ENCODE data around the gene NSRP1. TPM values are rescaled to one million over a fixed set of nuclear protein-coding genes. Genes with fewer than 3 reads are reported as not detected.
A peak's percentile ranks its signal among the peaks of the same experiment; 100 is the strongest.

Gene NSRP1
- polyA plus RNA-seq, 3 donors: 7.2 to 19.9 (median 11.7) TPM

GRCh38 chr17:30092886-30093285 is 23.7 kb upstream of the NSRP1 start:
- Histone ChIP-seq H3K9ac (ENCODE audit: insufficient read depth, low read length, poor library complexity, severe bottlenecking) (no peak overlapping the region), H3K4me3 (replicated peaks in 1 of 3; ENCODE audit: low read depth in 2 of 3, low read length in 3 of 3) (no peak overlapping the region), H2AFZ (ENCODE audit: insufficient read depth, low read depth, low read length, poor library complexity, severe bottlenecking) (no peak overlapping the region), H3K9me3 (replicated peaks in 1 of 2; ENCODE audit: control insufficient read depth in 1 of 2, insufficient read depth in 1 of 2, low read length in 2 of 2) (no peaks in the 10 kb centered on the region), H3K36me3 (replicated peaks in 1 of 2; ENCODE audit: control insufficient read depth in 1 of 2, insufficient read depth in 2 of 2, low read length in 2 of 2) (no peaks in the 10 kb centered on the region), H3K79me2 (ENCODE audit: insufficient read depth, low read length) (no peaks in the 10 kb centered on the region), H4K20me1 (ENCODE audit: insufficient read depth, low read length) (no peaks in the 10 kb centered on the region), H3K4me1 (ENCODE audit: control insufficient read depth in 1 of 2, insufficient read depth in 2 of 2, low read length in 2 of 2) (peaks cover 0 to 3% of the 10 kb centered on the region in 2 donors), H3K4me2 (replicated peaks; ENCODE audit: extremely low read depth, low read length, poor library complexity, severe bottlenecking) (no peak overlapping the region), H3K27ac (ENCODE audit: low read depth in 1 of 2, low read length in 2 of 2) (no peak overlapping the region), H3K27me3 (ENCODE audit: control insufficient read depth in 2 of 2, insufficient read depth in 2 of 2, low read length in 2 of 2) (no peaks in the 10 kb centered on the region)
- no peak for TF ChIP-seq CTCF (IDR thresholded peaks at IDR 0.05)
- H3K4me3 Mint-ChIP-seq: no peak overlapping the region
- no peaks in the 10 kb centered on the region for H3K36me3 Mint-ChIP-seq
- DNase-seq: no peak
- H3K4me1 Mint-ChIP-seq: peaks cover 11% of the 10 kb centered on the region
- intact Hi-C loops (cut with micrococcal nuclease): loop anchor here (2.0 to 10.0 kb wide), 4 partner anchors 64 to 511 kb away; no protein-coding TSS in a partner anchor
- H3K27ac Mint-ChIP-seq: no peak overlapping the region
- no peaks in the 10 kb centered on the region for H3K9me3 Mint-ChIP-seq
- H3K27me3 Mint-ChIP-seq (ENCODE audit: low read depth in 3 of 3): peaks cover 0 to 6% (median 0%) of the 10 kb centered on the region in 3 donors

- no peak overlapping the region for H3K4me2 ChIP-seq (replicated peaks; ENCODE audit: extremely low read depth, low read length, poor library complexity, severe bottlenecking)
- no peaks in the 10 kb centered on the region for H3K79me2 ChIP-seq (ENCODE audit: insufficient read depth, low read length)
- Mint-ChIP-seq H3K27ac (no peak overlapping the region), H3K4me1 (peaks cover 11% of the 10 kb centered on the region), H3K27me3 (ENCODE audit: low read depth in 3 of 3) (peaks cover 0 to 6% (median 0%) of the 10 kb centered on the region in 3 donors), H3K4me3 (no peak overlapping the region), H3K9me3 (no peaks in the 10 kb centered on the region), H3K36me3 (no peaks in the 10 kb centered on the region)
- no peak overlapping the region for H2AFZ ChIP-seq (ENCODE audit: insufficient read depth, low read depth, low read length, poor library complexity, severe bottlenecking)
- no CpG with 5 or more reads among the region's 12 CpGs for WGBS (ENCODE audit: insufficient coverage)
- peak; percentile 41 to 66 (median 53) for DNase-seq
- no peak overlapping the region for H3K9ac ChIP-seq (ENCODE audit: insufficient read depth, low read length, poor library complexity, severe bottlenecking)
- intact Hi-C loops (cut with micrococcal nuclease): loop anchor here (2.0 to 10.0 kb wide), 5 partner anchors 65 to 511 kb away; no protein-coding TSS in a partner anchor
- H4K20me1 ChIP-seq (ENCODE audit: insufficient read depth, low read length): no peaks in the 10 kb centered on the region
- H3K27ac ChIP-seq (ENCODE audit: low read depth in 1 of 2, low read length in 2 of 2): no peak overlapping the region
- no peak overlapping the region for H3K4me3 ChIP-seq (replicated peaks in 1 of 3; ENCODE audit: low read depth in 2 of 3, low read length in 3 of 3)
- H3K36me3 ChIP-seq (replicated peaks in 1 of 2; ENCODE audit: control insufficient read depth in 1 of 2, insufficient read depth in 2 of 2, low read length in 2 of 2): no peaks in the 10 kb centered on the region
- H3K4me1 ChIP-seq (ENCODE audit: control insufficient read depth in 1 of 2, insufficient read depth in 2 of 2, low read length in 2 of 2): peaks cover 0 to 3% of the 10 kb centered on the region in 2 donors
- H3K27me3 ChIP-seq (ENCODE audit: control insufficient read depth in 2 of 2, insufficient read depth in 2 of 2, low read length in 2 of 2): no peaks in the 10 kb centered on the region
- TF ChIP-seq CTCF (IDR thresholded peaks at IDR 0.05): peak; percentile 90
- H3K9me3 ChIP-seq (replicated peaks in 1 of 2; ENCODE audit: control insufficient read depth in 1 of 2, insufficient read depth in 1 of 2, low read length in 2 of 2): no peaks in the 10 kb centered on the region
These were observed 23.0 kb upstream of the NSRP1 start for GRCh38 chr17:30093463-30094147.

All from CD14-positive monocyte (primary cell).